Activated CD8-positive, alpha-beta memory T cell treated with anti-CD3 and anti-CD28 coated beads for 36 hours (primary cell): ENCODE results near the gene RBM26. TPM values are rescaled to one million over a fixed set of nuclear protein-coding genes. Genes with fewer than 3 reads are reported as not detected.

ENCODE experiments used
- CTCF ChIA-PET: fragments of 350-600 bp; sonication (Branson Sonifier 250); formaldehyde crosslinking; loops from one replicate; lab custom pipeline; 2021; ENCODE audit warnings: antibody characterized with exemption; lab: Charles Lee
- POLR2A ChIA-PET: fragments of 350-600 bp; sonication (Branson Sonifier 250); formaldehyde crosslinking; loops from one replicate; lab custom pipeline; 2021; ENCODE audit warnings: antibody characterized with exemption; lab: Charles Lee
- total RNA-seq, 2 experiments: library from RNA; stranded (reverse); gene quantifications; one replicate each; pipeline ENCODE4 v1.2.3, GENCODE V29; 2021

RBM26 gene
- total RNA-seq, 2 experiments from 2014 or later: 64.4 to 64.7 TPM

DNA sequence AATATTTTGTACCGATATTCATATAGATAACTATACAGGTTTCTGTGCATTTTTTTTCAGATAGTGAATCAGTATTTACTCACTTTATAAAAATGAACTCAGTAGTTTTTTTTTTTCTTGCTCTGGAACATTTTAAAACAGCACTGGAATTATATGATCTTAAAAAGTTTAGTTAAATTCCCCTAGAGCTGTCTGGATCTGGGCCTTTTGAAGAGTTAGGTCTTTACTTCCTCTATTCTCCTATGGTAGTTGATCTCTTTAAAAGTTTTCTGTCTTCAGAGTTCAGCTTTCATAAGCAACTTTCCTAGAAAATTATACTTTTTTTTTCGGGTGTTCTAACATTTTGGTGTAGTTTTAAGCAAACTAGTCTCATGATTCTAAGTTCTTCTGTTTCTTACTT, 21.8 kb upstream of the RBM26 start:
- POLR2A ChIA-PET: no interaction called here
- CTCF ChIA-PET: no interaction called here

GRCh38 chr13:79427265-79427664, 21.2 kb upstream of the RBM26 start:
- POLR2A ChIA-PET: no interaction called here
- CTCF ChIA-PET: no interaction called here

DNA sequence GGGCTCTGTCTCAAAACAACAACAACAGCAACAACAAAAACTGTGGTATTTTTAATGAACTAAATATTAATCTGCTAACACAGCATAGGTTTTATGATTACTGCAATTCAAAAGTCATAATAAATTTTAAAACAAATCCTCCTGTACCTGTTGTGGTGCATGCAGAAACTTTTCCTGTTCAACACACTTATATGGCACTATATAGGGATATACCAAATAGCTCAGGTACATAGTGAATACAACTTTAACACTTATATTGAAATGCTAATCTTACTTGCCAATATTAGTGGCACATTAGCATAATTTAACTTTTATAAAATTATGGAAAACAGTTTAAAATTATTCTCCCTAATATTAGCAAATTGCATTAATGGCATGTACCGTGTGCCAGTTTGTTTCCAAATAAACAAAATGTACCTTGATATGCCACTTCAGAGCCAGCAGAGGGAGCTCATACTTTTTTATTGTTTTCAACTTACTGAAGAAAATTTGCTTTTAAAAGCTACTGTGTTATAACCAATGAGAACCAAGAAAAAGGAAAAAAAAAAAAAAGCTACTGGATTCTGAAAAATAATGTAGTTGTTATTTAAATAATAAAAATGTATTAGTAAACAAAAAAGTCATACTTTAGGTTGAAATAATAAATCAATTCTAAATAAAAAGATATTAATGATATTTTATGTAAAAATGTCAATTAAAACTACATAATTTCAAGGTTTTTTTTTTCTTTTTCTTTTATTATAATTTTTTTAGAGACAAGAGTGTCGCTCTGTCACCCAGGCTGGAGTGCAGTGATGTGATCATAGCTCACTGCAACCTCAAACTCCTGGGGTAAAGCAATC, 18.0 kb upstream of the RBM26 start:
- POLR2A ChIA-PET: interaction anchor here (1.3 kb wide), 1 partner anchor 58 kb away, joined by 3 read pairs; no protein-coding TSS in a partner anchor
- CTCF ChIA-PET: interaction anchor here (0.6 to 2.4 kb wide), 20 partner anchors 10 to 133 kb away, joined by 3 to 16 read pairs (median 4); partner anchors contain the start of genes NDFIP2 and RBM26

DNA sequence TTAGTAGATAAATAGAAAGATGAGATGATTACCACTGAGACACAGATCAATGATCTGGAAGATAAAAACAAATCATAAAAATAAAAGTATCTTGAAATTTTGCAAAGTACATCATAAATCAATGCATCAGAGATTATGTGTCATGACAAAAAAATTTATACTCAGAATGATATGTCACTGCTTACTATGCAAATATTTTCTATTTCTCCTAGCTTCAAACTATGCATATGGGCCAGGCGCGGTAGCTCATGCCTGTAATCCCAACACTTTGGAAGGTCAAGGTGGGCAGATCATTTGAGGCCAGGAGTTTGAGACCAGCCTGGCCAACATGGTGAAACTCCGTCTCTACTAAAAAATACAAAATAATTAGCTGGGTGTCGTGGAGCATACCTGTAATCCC, 17.3 kb upstream of the RBM26 start:
- POLR2A ChIA-PET: no interaction called here
- CTCF ChIA-PET: interaction anchor here (0.9 to 2.4 kb wide), 12 partner anchors 10 to 120 kb away, joined by 3 to 16 read pairs (median 5); partner anchors contain the start of genes NDFIP2 and RBM26

DNA sequence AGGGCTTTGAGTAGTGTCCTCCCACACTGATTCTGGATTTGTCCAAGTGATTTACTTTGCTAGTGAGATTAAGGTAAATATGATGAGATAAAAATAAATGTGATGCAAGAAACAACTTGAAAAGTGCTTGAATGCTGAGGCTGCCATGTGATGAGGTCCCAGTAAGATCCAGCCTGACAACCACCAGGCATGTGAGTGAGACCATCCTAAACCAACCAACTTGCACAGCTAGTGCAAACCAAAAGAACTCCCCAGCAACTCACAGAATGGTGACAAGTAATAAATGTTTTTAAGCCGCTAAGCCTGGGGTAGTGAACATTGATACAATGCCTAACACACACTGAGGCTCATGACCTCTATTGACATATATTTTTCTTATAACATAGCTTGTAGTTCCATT, 13.3 kb upstream of the RBM26 start:
- POLR2A ChIA-PET: no interaction called here
- CTCF ChIA-PET: interaction anchor here (2.1 kb wide), 1 partner anchor 122 kb away, joined by 5 read pairs; no protein-coding TSS in a partner anchor

- ChIA-PET POLR2A (no interaction called here), CTCF (no interaction called here)
Measured at GRCh38 chr13:79417741-79418140, 11.7 kb upstream of the RBM26 start.

DNA sequence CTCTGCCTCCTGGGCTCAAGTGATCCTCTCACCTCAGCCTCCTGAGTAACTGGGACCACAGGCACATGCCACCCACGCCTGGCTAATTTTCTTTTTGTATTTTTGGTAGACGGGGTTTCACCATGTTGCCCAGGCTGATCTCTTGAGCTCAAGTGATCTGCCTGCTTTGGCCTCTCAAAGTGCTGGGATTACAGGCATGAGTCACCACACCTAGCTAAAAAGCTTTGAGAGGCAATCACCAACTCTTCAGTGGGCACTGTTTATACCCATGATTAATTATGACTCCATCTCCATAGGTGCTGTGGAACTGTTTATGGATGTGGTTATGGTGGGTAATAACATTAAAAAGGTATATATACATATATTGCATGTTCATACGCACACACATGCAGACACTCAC, 7.5 kb upstream of the RBM26 start:
- POLR2A ChIA-PET: no interaction called here

GRCh38 chr13:79409828-79410227, 3.8 kb upstream of the RBM26 start:
- POLR2A ChIA-PET: no interaction called here
- CTCF ChIA-PET: interaction anchor here (1.0 kb wide), 1 partner anchor 14 kb away, joined by 3 read pairs; no protein-coding TSS in a partner anchor

More for the DNA sequence above, 7.5 kb upstream of the RBM26 start:
- CTCF ChIA-PET: interaction anchor here (2.4 kb wide), 1 partner anchor 10 kb away, joined by 6 read pairs; no protein-coding TSS in a partner anchor

GRCh38 chr13:79407349-79407979, 1.4 kb upstream of the RBM26 start:
- ChIA-PET POLR2A (interaction anchor here (1.0 kb wide), 1 partner anchor 77 kb away, joined by 3 read pairs; no protein-coding TSS in a partner anchor), CTCF (interaction anchor here (2.1 kb wide), 1 partner anchor 17 kb away, joined by 6 read pairs; no protein-coding TSS in a partner anchor)

GRCh38 chr13:79406597-79406908, 498 bp upstream of the RBM26 start:
- ChIA-PET CTCF (interaction anchor here (0.9 to 2.1 kb wide), 3 partner anchors 15 to 48 kb away, joined by 3 to 6 read pairs (median 3); no protein-coding TSS in a partner anchor), POLR2A (interaction anchor here (1.0 to 2.3 kb wide), 6 partner anchors 9 to 78 kb away, joined by 3 to 14 read pairs (median 3); partner anchors contain the start of gene NDFIP2)

DNA sequence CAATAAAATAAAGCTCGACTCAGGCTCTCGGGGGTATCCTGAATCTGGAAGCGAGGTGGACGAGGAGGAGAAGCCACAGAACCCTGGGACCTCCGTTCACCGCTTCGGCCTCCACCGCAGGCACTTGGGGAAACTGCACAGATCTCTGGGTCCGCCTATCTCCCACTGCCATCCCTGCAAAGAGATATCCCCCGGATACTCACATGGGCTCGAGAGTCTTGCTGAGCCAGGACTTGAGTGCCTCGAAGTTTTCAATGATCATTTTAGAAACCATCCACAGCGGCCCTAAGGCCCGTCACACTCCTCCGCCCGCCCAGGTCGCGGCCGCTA, 589 bp downstream of the RBM26 start:
- ChIA-PET CTCF (interaction anchor here (1.3 to 2.1 kb wide), 4 partner anchors 12 to 76 kb away, joined by 3 to 6 read pairs (median 4); no protein-coding TSS in a partner anchor), POLR2A (interaction anchor here (1.0 to 2.3 kb wide), 7 partner anchors 10 to 79 kb away, joined by 3 to 14 read pairs (median 3); partner anchors contain the start of gene NDFIP2)

- CTCF ChIA-PET: interaction anchor here (0.6 to 1.7 kb wide), 4 partner anchors 11 to 76 kb away, joined by 3 to 4 read pairs (median 3); no protein-coding TSS in a partner anchor
- POLR2A ChIA-PET: interaction anchor here (1.1 to 2.3 kb wide), 4 partner anchors 11 to 80 kb away, joined by 3 to 14 read pairs (median 6); partner anchors contain the start of gene NDFIP2
Measured at GRCh38 chr13:79404985-79405384, 1.1 kb downstream of the RBM26 start.

DNA sequence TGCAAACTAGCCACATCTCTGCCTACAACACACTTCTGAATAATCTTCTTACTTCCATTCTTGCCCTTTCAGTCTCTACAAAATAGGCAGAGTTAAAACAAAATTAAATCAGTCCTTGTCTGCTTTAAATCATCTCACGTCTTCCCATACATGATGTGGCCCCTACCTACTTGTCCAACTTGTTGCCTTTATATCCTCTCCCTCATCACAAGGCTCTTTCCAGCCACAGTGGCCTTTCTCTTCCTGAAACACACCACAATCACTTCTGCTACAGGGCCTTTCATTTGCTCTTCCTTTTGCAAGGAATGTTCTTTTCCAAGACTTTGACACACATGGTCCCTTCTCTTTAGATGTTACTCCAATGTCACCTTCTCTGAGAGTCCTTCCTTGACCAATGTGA, 1.7 kb downstream of the RBM26 start:
- ChIA-PET POLR2A (interaction anchor here (1.1 to 2.3 kb wide), 3 partner anchors 11 to 80 kb away, joined by 3 to 9 read pairs (median 3); no protein-coding TSS in a partner anchor), CTCF (interaction anchor here (1.6 kb wide), 1 partner anchor 11 kb away, joined by 3 read pairs; no protein-coding TSS in a partner anchor)

DNA sequence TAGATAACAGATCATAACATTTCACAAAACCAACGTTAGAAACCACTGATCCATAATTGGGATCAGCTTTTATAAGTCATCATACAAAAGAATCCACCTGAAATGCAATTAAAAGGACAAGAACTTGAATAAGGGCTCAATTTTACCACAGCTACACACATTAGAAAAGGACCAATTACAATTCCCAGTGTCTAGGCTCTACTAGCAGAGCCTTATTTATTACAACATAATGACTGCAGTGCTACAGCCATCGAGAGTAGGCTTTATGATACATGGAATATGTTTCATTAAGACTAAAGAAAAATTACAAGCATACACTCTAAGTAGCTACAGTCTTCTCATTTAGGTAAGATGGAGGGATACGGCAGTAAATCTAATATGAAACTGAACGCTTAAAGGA, 2.9 kb downstream of the RBM26 start:
- ChIA-PET POLR2A (interaction anchor here (1.1 kb wide), 1 partner anchor 10 kb away, joined by 8 read pairs; no protein-coding TSS in a partner anchor), CTCF (interaction anchor here (0.5 kb wide), 1 partner anchor 17 kb away, joined by 3 read pairs; no protein-coding TSS in a partner anchor)

DNA sequence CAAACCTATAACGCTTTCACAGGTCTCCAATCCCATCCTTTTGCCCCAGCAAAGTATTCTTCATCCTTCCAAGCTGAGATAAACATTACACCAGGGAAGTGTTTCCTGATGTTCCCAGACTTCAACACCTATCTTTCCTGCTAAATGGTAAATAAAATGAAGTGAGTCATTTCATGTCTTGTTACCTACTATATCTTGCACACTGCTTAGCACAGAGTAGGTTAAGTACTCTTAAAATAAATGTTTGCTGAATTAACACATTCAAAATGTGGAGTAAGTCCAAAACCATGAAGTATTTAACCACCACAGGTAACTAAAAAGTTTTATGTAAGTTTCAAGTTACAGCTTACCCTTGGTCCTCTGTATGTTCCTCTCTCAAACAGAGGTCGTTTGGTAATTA, 3.4 kb downstream of the RBM26 start:
- POLR2A ChIA-PET: interaction anchor here (1.1 kb wide), 1 partner anchor 10 kb away, joined by 8 read pairs; no protein-coding TSS in a partner anchor
- CTCF ChIA-PET: interaction anchor here (0.5 kb wide), 1 partner anchor 16 kb away, joined by 3 read pairs; no protein-coding TSS in a partner anchor

- CTCF ChIA-PET: interaction anchor here (0.7 to 1.0 kb wide), 3 partner anchors 8 to 50 kb away, joined by 3 to 5 read pairs (median 3); no protein-coding TSS in a partner anchor
- POLR2A ChIA-PET: interaction anchor here (0.7 to 1.1 kb wide), 3 partner anchors 9 to 191 kb away, joined by 4 to 8 read pairs (median 5); no protein-coding TSS in a partner anchor
Measured at GRCh38 chr13:79402074-79402635, 3.9 kb downstream of the RBM26 start.

DNA sequence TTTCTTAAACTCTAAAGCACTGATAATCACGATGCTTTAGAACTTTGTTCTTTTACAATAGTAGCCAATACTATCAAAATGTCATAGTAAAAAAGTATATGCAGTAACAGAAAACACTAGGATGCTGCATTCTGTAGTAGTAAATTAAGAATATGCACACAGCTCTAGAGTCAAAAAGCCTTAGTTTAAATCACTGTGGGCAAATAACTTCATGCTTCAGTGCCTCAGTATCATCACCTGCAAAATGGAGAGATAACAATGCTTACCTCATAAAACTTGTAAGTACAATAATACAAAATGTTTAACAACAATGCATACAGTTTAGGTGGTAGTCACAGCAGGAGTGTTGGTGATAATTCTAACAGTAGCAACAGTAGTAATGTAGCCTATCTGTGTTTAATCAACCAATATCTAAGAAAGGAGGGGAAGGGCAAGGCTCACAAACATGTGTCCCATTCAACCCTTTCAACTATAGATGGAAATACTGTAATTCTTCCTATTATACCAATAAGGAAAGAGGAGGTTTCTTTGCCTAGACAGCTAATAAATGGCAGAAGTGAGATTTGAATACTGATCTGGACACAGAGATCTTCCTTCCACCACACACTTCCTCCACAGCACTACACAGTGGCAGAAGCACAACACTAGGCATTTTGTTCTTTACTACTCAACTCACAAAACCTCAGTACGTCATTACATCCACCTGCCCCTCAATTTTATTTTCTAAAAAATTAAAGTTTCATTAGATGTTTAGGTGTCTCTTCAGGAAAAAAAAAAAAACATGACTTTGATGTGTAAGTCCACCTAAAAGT, 4.6 kb downstream of the RBM26 start:
- ChIA-PET POLR2A (interaction anchor here (0.7 to 1.1 kb wide), 3 partner anchors 8 to 190 kb away, joined by 4 to 8 read pairs (median 5); no protein-coding TSS in a partner anchor), CTCF (interaction anchor here (0.7 to 1.0 kb wide), 3 partner anchors 9 to 50 kb away, joined by 3 to 5 read pairs (median 3); no protein-coding TSS in a partner anchor)
